BJ (cell line): ENCODE measurements around the gene ERI3. TPM values are rescaled to one million over a fixed set of nuclear protein-coding genes. Genes with fewer than 3 reads are reported as not detected.

Experiments used
- CTCF ChIA-PET: fragments of 350-600 bp; formaldehyde crosslinking; extraction: SDS; loops from one replicate; lab custom pipeline; 2021; ENCODE audit warnings: antibody characterized with exemption, inconsistent platforms; lab: Yijun Ruan, JAX
- POLR2A ChIA-PET: fragments of 300-600 bp; sonication (Branson Sonifier 250); formaldehyde crosslinking; extraction: SDS; loops from one replicate; lab custom pipeline; 2021; ENCODE audit warnings: antibody characterized with exemption; lab: Charles Lee
- DNase-seq: peaks from one replicate; pipeline ENCODE4 v3.0.0-alpha.2; 2011; ENCODE audit warnings: low read depth
- H3K27me3 ChIP-seq: 2 replicates; pipeline ENCODE4 v1.6.0; 2011; ENCODE audit warnings: low read length; ENCODE audit not compliant: control insufficient read depth, insufficient read depth
- H3K36me3 ChIP-seq: 2 replicates; pipeline ENCODE4 v1.5.1; 2011; ENCODE audit warnings: low read length; ENCODE audit not compliant: control insufficient read depth, insufficient read depth
- H3K4me3 ChIP-seq: 2 replicates; pipeline ENCODE4 v1.5.1; 2011; ENCODE audit warnings: low read depth, mild to moderate bottlenecking, control low read depth, low read length
- polyA plus RNA-seq: library from polyadenylated mRNA; depleted of rRNA; stranded (reverse); fragments of >200 nt; gene quantifications from 2 replicates; pipeline ENCODE4 v1.2.3, GENCODE V29; 2011
- TF ChIP-seq, protein P1 (sequence below): IDR thresholded peaks from 2 replicates; pipeline ENCODE4 v1.5.1; 2011; ENCODE audit warnings: low read depth, mild to moderate bottlenecking, control low read depth, inconsistent platforms, low read length, moderate library complexity; ENCODE audit not compliant: insufficient read depth

Gene ERI3
- polyA plus RNA-seq, 1 experiment: 75.4 TPM

DNA sequence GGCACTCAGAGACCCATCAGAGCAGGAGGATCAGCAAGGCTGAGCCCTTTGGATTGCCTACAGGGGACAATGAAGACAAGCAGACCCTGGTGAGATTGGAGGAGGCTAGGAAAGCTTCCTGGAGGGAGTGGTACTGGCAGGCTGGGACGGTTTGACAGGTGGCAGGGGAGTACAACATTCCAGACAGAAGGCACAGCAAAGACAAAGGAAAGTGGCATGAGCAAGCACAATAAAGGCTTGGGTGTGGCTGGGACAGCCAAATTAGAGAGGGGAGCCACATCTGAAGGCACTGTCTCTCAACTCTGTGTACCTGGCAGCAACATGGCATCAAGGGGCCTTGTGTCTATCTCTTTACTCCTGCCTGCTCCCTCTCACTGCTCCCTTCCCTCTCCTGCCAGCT is 103.6 kb downstream of the ERI3 start:
- CTCF ChIA-PET: interaction anchor here (1.5 to 1.6 kb wide), 2 partner anchors 12 to 34 kb away, joined by 4 to 13 read pairs; no protein-coding TSS in a partner anchor
- POLR2A ChIA-PET: no interaction called here

DNA sequence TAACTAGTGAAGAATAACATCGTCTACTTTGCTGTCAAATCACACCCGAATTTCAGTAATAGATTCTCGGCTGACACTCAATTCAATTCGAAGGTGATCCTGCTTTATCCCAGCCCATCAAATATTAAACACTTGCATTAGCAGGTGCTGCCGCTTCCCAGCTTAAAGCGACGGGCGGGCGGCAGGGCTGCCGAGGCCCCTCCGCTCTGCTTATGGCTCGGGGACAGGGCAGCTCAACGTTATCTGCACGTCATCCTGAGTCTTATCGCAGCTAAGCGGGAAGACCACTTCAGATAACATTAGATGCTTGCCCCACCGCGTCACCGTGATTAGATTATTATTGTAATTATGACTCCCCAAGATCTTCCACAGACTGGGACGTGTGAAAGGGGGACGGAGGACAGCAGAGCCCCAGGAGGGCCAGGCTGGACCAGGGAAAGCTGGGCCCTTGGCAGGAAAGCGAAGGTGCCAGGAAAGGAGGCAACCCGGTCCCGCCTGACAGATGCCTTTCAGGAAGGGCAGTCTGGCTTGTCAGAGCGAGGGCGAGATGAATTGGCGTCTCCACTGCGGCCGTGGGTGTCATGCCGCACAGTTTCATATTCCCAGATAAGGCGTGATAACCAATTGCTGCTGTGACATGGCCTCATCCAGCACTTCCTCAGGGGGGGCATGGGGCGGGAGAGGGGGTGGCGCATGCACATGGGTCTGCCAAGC is 104.8 kb downstream of the ERI3 start:
- POLR2A ChIA-PET: no interaction called here
- CTCF ChIA-PET: interaction anchor here (0.8 to 1.0 kb wide), 2 partner anchors 12 to 202 kb away, joined by 3 read pairs; no protein-coding TSS in a partner anchor
- Histone ChIP-seq H3K4me3 (no peak overlapping the region), H3K27me3 (no peaks in the 10 kb centered on the region), H3K36me3 (peaks cover 6% of the 10 kb centered on the region)
- TF ChIP-seq, protein P1, sequence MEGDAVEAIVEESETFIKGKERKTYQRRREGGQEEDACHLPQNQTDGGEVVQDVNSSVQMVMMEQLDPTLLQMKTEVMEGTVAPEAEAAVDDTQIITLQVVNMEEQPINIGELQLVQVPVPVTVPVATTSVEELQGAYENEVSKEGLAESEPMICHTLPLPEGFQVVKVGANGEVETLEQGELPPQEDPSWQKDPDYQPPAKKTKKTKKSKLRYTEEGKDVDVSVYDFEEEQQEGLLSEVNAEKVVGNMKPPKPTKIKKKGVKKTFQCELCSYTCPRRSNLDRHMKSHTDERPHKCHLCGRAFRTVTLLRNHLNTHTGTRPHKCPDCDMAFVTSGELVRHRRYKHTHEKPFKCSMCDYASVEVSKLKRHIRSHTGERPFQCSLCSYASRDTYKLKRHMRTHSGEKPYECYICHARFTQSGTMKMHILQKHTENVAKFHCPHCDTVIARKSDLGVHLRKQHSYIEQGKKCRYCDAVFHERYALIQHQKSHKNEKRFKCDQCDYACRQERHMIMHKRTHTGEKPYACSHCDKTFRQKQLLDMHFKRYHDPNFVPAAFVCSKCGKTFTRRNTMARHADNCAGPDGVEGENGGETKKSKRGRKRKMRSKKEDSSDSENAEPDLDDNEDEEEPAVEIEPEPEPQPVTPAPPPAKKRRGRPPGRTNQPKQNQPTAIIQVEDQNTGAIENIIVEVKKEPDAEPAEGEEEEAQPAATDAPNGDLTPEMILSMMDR: no peak
- no peak for DNase-seq

More for the DNA sequence above, 103.6 kb downstream of the ERI3 start:
- Histone ChIP-seq H3K4me3 (no peak overlapping the region), H3K36me3 (peaks cover 10% of the 10 kb centered on the region), H3K27me3 (no peaks in the 10 kb centered on the region)
- TF ChIP-seq, protein P1: no peak
- no peak for DNase-seq

DNA sequence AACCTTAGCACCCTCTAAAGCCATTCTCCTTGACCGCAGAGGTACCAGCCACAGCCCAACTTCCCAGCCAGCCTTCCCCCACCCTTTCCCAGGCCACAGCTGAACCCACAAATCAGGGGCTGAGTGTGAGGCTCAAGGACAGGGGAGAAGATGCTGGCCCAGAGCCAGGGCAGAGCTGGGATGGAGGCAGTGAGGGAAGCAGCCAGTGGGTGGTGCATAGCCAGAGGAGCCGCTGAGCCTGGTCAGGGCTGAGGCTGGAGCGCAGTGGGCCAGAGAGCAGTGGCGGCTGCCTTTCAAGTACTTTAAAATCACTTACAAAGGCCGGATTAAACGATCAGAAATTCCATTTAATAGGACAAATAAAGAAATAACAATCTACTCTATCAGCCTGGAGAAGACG is 105.5 kb downstream of the ERI3 start:
- Histone ChIP-seq H3K27me3 (no peaks in the 10 kb centered on the region), H3K36me3 (peaks cover 6% of the 10 kb centered on the region), H3K4me3 (no peak overlapping the region)
- ChIA-PET CTCF (interaction anchor here (0.8 to 1.0 kb wide), 2 partner anchors 12 to 202 kb away, joined by 3 read pairs; no protein-coding TSS in a partner anchor), POLR2A (no interaction called here)
- no peak for DNase-seq
- TF ChIP-seq, protein P1: no peak

- H3K27me3 ChIP-seq: no peaks in the 10 kb centered on the region
- DNase-seq: no peak
- POLR2A ChIA-PET: no interaction called here
- peaks cover 6% of the 10 kb centered on the region for H3K36me3 ChIP-seq
- no peak overlapping the region for H3K4me3 ChIP-seq
- TF ChIP-seq, protein P1: no peak
- CTCF ChIA-PET: interaction anchor here (0.8 to 3.2 kb wide), 3 partner anchors 9 to 29 kb away, joined by 3 to 15 read pairs (median 3); no protein-coding TSS in a partner anchor
These were observed 108.3 kb downstream of the ERI3 start for GRCh38 chr1:44246806-44247205.

- H3K36me3 ChIP-seq: peaks cover 6% of the 10 kb centered on the region
- POLR2A ChIA-PET: no interaction called here
- CTCF ChIA-PET: no interaction called here
- no peak overlapping the region for H3K4me3 ChIP-seq
- H3K27me3 ChIP-seq: no peaks in the 10 kb centered on the region
- TF ChIP-seq, protein P1: no peak
- no peak for DNase-seq
These were observed 110.1 kb downstream of the ERI3 start for GRCh38 chr1:44244986-44245385.
